HL-60 (cell line): ENCODE measurements around the gene ANKFY1.

Experiments used
- POLR2AphosphoS5 ChIP-seq: IDR thresholded peaks from 2 replicates; pipeline ENCODE4 v1.6.1; 2012; ENCODE audit warnings: low read depth
- TF ChIP-seq, protein P1 (sequence below): IDR thresholded peaks from one replicate; pipeline ENCODE4 v1.5.1; 2011; ENCODE audit warnings: low read length, control low read depth, inconsistent platforms; ENCODE audit not compliant: insufficient read depth

DNA sequence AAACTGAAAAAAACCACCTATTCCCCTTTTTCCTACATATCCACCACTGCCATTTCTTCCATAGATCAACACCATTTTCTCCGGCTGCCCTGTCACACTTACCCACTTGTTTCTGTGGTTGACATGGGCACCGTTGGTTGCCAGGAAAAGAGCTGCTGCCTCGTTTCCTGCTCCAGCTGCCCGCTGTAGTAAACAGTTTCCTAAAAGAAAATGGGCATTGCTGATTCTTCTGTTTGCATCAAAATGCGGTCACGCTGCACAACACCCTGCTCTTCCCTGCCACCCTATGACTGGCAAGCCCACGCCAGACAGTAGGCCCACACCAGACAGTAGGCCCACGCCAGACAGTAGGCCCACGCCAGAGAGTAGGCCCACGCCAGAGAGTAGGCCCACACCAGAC lies 74.5 kb downstream of the ANKFY1 start:
- TF ChIP-seq, protein P1, sequence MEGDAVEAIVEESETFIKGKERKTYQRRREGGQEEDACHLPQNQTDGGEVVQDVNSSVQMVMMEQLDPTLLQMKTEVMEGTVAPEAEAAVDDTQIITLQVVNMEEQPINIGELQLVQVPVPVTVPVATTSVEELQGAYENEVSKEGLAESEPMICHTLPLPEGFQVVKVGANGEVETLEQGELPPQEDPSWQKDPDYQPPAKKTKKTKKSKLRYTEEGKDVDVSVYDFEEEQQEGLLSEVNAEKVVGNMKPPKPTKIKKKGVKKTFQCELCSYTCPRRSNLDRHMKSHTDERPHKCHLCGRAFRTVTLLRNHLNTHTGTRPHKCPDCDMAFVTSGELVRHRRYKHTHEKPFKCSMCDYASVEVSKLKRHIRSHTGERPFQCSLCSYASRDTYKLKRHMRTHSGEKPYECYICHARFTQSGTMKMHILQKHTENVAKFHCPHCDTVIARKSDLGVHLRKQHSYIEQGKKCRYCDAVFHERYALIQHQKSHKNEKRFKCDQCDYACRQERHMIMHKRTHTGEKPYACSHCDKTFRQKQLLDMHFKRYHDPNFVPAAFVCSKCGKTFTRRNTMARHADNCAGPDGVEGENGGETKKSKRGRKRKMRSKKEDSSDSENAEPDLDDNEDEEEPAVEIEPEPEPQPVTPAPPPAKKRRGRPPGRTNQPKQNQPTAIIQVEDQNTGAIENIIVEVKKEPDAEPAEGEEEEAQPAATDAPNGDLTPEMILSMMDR, result no peak
- TF ChIP-seq POLR2AphosphoS5, result no peak
